ENCODE measurements around the gene PRKD2.

GRCh38 chr19:46624958-46625661 lies 91.8 kb downstream of the PRKD2 start, which contains the start of gene PTGIR:
- no peak for TF ChIP-seq CTCF (IDR thresholded peaks at IDR 0.05)
- TF ChIP-seq POLR2A (IDR thresholded peaks at IDR 0.05), result no peak

All from Peyer's patch (tissue), 4 donors.